Stimulated activated CD4-positive, alpha-beta T cell treated with anti-CD3 and anti-CD28 coated beads, Interleukin-15, amount 100 ng/mL, for 24 hours (primary cell): ENCODE data around the gene PAEP.

ENCODE experiments used
- DNase-seq: peaks from one replicate; pipeline ENCODE4 v3.0.0-alpha.2; 2020

Gene PAEP

DNA sequence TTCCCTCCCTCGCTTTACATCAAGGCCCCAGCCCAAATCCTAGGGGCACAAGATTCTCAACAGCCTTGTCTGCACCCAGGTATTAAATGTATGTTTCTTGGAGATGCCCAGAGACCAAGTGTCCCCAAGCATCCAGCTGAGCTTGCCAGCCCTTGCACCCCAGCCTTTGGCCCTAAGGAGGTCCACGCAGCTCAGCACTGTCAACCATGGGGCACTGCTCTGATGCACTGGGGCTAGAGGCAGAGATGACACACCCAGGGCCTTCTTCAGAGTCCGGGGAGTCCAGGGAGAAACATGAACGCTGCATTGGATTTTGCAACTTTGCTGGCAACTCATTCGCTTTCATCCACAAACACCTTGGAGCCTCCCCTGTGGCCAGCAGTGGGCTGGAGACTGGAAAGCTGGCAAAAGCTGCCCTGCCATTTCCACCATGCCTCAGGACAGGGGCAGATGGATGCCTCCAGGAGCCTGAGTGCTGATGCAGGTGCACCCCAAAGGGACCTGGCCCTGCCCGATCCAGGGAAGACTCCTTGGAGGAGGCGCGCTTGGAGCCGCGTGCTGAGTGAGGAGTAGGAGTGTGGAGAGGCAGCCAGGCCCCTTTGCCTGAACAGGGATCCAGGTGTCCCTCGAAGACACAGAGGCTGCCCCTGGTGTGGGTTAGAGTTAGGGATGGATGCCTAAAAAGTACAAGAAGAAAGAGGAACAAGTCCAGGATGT, 19.3 kb downstream of the PAEP start:
- DNase-seq: no peak

DNA sequence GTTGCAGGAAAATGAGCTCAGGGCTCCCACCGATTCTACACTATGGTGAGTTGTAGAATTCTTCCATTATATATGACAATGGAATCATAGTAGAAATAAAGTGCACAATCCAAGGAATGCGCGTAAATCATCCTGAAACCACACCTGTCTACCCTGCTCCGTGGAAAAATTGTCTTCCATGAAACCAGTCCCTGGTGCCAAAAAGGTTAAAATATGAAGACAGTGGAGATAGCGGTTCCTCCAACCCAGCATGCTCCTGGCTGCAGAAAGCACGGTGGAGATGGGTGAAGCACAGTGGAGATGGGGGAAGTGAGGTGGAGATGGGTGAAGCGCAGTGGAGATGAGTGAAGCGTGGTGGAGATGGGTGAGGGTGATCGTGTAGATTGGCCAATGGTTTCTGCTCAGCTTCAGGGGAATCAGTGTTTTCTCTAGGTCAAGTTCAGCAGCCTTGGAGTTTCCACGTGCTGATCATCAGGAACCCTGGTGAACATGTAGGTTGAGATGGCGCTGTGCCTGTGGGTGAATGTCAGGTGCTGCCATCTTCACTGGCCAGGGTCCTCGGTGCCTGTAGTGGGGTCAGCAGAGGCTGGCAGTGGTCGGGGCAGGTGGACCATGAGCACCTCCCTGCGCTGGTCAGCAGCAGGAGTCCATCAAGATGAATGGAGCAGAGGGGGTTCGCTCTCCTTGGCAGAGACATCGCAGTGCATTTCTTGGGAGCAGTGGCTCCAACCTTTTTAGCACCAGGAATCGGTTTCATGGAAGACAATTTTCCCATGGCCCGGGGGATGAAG, 20.3 kb downstream of the PAEP start:
- no peak for DNase-seq

DNA sequence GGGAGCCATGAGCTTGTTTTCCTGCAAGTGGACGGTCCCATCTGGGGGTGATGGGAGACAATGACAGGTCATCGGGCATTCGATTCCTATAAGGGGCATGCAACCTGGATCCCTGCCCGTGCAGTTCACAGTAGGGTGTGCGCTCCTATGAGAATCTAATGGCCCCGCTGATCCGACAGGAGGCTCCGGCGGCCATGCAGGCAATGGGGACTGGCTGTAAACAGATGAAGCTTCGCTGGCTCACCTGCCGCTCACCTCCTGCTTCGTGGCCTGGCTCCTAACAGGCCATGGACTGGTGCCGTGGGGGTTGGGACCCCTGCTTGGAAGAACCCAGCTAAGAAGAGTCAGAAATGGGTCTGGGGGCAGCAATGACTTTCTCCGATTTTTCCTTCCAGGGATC, 21.0 kb downstream of the PAEP start:
- DNase-seq: no peak

GRCh38 chr9:135582966-135583687, 21.6 kb downstream of the PAEP start:
- DNase-seq: no peak

GRCh38 chr9:135583688-135584011, 22.1 kb downstream of the PAEP start:
- DNase-seq: no peak

GRCh38 chr9:135584371-135584770, 22.8 kb downstream of the PAEP start:
- DNase-seq: no peak

DNA sequence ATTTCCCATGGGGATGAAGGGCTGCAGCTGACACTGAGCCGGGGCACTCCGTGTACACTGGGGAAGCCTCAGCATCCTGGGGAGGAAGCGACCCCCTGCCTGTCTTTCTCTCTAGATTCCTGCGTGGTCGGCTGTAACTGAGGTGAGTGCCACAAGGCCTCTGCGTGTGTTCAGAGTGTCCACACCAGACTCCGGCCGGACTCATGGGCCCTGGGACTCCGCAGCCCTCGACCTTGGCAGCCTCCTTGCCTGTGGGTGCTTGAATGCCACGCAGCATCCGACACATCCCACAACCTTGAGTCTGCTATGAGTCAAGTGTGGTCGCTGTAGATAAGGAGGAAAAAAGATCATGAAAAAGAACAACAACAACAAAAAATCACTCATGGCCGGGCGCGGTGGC, 23.4 kb downstream of the PAEP start:
- no peak for DNase-seq

DNA sequence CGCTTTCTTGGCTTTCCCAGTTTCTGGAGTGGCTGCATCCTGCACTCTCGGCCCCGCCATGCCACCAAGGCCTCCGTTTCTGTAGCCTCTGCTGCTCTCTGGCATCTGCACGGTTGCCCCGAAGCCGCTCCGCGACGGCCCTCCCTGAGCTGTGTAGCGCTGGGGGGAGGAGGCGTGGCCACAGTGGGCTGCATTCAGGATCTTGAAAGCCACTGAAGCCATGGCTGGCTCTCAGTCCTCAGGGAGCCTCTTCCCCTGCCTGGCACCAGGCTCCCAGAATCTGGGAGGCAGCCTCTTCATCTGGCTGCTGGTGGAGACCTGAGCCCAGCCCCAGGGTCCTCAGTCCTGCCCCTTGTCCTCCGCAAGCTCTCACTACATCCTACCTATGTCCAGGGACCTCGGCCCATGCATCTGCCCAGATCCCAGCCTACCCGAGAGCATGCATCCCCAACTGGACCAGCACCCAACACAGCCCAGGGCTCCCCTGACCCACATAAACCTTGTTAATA, 25.1 kb downstream of the PAEP start:
- no peak for DNase-seq

GRCh38 chr9:135587658-135588057, 26.1 kb downstream of the PAEP start:
- no peak for DNase-seq

GRCh38 chr9:135588371-135588770, 26.8 kb downstream of the PAEP start:
- no peak for DNase-seq

GRCh38 chr9:135588886-135589595, 27.5 kb downstream of the PAEP start:
- no peak for DNase-seq

DNA sequence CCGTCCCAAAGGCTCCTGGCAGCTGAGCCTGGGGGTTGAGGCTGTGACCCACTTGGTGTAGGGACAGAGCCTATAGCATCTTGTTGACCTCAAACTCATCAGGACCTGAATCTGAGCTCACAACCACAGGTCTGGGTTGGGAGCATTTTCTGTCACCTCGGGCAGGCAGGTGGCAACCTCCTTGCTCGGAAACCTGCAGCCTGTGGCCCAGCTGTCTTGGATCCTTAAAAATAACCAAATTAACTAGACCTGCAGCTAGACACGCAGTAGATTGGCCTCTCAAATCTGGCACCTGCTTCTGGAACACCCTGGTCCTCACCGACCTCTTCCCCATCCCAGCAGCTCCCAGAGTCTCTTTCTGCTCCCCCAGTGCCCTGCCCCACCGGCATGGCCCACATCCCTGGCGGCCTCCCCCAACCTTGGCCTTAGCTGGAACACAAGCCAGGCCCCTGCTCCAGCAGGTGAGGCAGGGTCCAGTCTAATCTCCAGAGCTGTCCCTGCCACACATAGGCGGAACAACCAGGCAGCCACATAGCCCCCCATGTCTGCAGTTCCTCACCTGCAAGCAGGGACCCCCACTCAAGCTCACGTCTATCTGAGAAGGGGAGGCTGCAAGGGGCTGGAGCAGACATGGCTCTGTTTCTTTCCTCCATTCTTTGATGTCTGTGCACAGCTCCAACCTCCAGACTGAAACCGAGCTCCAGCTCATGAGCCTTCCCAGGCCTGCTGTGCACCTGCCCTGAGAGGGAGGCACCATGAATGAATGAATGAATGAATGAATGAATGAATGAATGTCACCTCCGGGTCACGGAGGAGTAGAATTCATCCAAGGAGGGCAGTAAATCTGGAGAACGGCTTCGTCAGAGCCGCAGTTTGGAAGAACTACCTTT, 28.3 kb downstream of the PAEP start:
- DNase-seq: no peak

DNA sequence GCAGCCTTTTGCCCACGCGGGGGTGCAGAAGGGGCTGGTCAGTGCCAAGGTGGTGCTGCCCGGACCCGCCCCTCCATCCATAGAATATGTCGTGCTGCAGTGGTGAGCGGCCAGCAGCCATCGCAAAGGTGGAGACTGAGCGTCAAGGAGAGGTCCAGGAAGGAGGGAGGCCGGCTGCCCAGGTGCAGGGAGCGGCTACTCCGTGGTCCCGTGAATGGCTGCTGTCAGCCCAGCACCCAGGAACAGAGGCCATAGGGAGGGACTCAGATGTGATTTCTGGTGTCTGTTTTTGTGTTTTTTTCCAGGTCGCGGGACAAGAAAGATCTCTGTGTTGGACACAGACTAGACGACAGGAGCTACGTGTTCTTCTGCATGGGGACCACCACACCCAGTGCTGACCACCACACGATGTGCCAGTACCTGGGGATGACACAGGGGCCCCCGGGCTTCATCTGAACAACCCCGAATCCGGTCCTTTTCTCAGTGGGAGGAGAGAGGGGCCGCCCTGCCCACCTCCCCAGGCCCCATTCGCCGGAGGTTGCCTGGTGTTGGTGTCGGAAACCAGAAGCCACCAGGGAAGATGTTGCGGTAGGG, 29.0 kb downstream of the PAEP start:
- no peak for DNase-seq

DNA sequence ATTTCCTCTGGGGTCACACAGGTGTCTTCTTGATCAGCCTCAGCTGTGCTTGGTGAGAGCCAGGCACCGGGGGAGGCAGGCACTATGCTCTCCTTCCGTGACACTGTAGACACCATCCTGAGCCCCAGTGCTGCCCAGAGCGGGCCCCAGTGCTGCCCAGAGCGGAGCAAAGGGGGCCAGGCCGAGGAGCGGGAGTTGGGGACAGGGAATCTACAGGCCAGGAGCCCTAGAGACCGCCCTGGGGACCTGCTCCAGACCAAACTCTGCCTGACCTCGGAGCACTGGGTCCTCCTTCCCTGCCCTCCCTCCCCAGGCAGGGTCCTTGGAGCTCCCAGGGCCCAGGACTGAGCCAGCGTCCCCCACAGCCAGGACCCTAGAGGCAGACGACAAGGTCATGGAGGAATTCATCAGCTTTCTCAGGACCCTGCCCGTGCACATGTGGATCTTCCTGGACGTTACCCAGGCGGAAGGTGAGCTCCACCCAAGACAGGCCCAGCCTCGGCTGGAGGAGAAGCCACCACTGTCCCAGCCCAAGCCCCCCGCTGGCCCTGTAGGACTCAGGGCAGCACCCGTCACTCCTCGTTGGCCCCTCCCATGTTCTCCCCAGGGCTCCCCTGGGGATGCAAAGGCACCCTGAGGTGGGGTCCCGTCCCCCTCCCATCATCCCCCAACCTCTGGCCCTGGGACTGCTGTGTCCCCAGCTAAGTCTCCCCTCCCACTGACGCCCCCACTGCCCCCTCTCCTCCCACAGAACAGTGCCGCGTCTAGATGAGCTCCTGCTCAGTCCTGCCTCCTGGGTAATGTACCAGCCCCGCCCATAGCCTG, 30.2 kb downstream of the PAEP start:
- DNase-seq: no peak

DNA sequence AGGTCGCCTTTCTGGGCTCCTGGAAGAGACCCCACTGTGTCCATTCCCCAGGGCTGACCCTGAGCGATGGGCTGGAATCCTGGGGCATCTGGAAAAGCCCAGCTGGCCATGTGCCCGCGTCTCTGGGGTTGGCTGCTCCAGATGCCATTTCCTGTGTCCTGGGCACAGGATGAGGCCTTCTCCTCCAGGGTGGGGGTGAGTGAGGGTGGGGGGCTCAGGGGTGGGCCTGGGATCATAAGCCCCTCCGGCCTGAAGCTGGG, 30.7 kb downstream of the PAEP start:
- DNase-seq: no peak

- DNase-seq: no peak
Measured at GRCh38 chr9:135592625-135593024, 31.1 kb downstream of the PAEP start.

DNA sequence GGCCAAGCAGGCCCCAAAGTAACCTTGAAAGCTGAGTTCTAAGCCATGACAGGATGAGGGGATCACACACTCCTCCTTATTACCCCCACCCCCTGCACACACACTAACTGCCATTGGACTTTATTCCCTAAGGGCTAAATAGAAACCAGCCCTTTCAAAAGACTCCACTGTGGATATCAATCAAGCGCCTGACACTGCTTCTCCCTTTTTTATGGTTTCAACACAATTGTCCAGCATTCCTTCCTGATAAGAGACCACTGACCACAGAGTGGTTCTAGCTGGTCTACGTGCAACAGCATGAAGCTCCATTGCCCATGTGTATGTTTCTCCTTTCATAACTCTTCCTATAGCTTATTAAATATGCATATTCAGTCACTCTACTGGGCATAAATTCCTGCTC, 34.7 kb downstream of the PAEP start:
- DNase-seq: no peak

DNA sequence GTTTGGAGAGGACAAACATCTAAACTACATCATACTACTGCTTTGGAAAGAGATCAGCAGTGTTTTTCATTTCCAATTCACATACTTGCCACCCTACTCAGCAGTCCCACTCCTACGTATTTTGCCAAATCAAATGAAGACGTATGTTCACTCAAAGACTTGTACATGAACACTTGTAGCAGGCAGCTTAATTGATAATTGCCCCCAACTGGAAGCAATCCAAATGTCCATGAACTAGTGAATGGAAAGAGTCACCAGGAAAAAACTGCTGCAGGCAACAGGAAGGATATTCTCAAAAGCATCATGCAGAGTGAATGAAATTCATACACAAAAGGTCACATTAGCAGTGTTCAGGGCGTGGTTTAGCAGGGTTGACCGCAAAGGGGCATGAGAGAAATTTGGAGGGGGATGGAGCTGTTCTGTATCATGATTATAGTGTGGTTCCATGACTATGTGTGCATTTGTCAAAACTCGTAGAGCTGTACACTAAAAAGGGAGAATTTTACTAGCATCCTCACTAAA, 38.8 kb downstream of the PAEP start:
- no peak for DNase-seq

DNA sequence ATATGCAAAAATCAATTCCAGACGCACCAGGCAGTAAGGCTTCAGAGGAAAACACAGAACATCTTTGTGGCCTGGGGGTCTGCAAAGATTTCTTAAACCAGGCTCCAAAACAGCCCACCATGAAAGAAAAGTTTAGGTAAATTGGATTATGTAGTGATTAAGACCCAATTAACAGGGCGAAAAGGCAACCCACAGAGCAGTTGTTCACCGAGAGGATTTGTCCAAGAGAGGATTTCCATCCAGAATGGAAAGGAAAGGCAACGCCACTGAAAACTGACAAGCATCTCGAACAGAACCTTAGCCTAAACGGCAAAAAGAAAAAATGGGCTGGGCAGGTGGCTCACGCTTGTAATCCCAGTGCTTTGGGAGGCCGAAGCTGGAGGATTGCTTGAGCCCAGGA, 40.4 kb downstream of the PAEP start:
- DNase-seq: no peak

DNA sequence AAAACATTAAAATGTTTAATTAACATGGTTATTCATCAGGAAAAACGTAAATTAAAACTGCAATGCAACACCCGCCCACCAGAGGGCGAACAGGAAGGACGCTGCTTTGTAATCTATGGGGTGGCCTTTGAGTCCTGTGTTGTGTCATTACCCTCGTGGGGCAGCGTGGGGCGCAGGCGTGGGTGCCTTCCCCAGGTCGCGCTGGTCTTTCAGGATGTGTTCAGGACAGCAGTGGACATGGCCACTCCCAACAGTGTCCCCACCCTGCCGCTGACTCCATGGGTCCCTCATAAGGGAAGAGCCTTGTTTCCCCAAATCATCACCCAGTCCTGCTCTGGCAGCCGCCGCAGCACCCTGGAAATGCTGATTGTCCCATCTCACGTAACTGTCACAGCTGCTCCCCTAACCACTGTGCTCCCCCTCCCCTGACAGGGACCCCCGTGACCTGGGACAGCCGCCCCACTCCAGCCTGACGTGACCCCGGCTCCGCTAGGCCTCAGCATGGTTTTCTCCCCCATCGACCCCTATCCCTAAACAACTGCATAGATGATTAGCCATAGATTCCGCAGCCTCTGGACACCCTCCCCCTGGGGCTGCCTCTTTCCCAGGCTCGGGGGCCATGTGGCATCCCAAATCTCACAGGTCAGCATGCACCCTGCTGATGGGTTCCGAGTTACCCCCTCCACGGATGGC, 41.4 kb downstream of the PAEP start:
- peak; percentile 67 for DNase-seq
